ENCODE data around the gene TBC1D8. TPM values are rescaled to one million over a fixed set of nuclear protein-coding genes. Genes with fewer than 3 reads are reported as not detected.
"Not testable (repeated sequence)": the region's sequence is repeated elsewhere in the genome, so short reads cannot be mapped to it uniquely, and the experiment has no call there.

The TBC1D8 gene
- total RNA-seq, 1 donor from 2014 or later, result 3.9 TPM

- Histone ChIP-seq H3K4me3 (no peak overlapping the region), H3K4me1 (no peaks in the 10 kb centered on the region), H4K20me1 (ENCODE audit: low read depth) (no peaks in the 10 kb centered on the region), H3K27ac (no peak overlapping the region), H3K9ac (no peak overlapping the region), H3K9me3 (ENCODE audit: low read depth) (no peaks in the 10 kb centered on the region), H3K4me2 (no peak overlapping the region), H3K36me3 (no peaks in the 10 kb centered on the region), H3F3A (ENCODE audit: low read depth) (no peaks in the 10 kb centered on the region), H3K27me3 (no peaks in the 10 kb centered on the region), H2AFZ (replicated peaks) (no peak overlapping the region), H3K79me2 (ENCODE audit: low read depth) (no peaks in the 10 kb centered on the region)
- H3K9me3 Mint-ChIP-seq, result peaks cover 4% of the 10 kb centered on the region
- TF ChIP-seq EZH2phosphoT487 (IDR thresholded peaks at IDR 0.05) (no peak), EZH2 (IDR thresholded peaks at IDR 0.05) (no peak), CTCF (IDR thresholded peaks at IDR 0.05) (no peak)
- H3K4me1 Mint-ChIP-seq, result no peaks in the 10 kb centered on the region
- no peak overlapping the region for H3K4me3 Mint-ChIP-seq
- DNase-seq (ENCODE audit: low spot score), result no peak
- no peak overlapping the region for H3K27ac Mint-ChIP-seq
- no peaks in the 10 kb centered on the region for H3K27me3 Mint-ChIP-seq (ENCODE audit: insufficient read depth, low read depth)
- peaks cover 8% of the 10 kb centered on the region for H3K36me3 Mint-ChIP-seq
These were observed 98.1 kb downstream of the TBC1D8 start for GRCh38 chr2:101053117-101053516.

- Histone ChIP-seq H3K36me3 (no peaks in the 10 kb centered on the region), H3K9me3 (ENCODE audit: low read depth) (no peaks in the 10 kb centered on the region), H2AFZ (replicated peaks) (no peak overlapping the region), H3K79me2 (ENCODE audit: low read depth) (no peaks in the 10 kb centered on the region), H3F3A (ENCODE audit: low read depth) (no peaks in the 10 kb centered on the region), H4K20me1 (ENCODE audit: low read depth) (no peaks in the 10 kb centered on the region), H3K27ac (no peak overlapping the region), H3K4me2 (no peak overlapping the region), H3K4me3 (no peak overlapping the region), H3K4me1 (no peaks in the 10 kb centered on the region), H3K9ac (no peak overlapping the region), H3K27me3 (no peaks in the 10 kb centered on the region)
- Mint-ChIP-seq H3K27ac (no peak overlapping the region), H3K4me3 (no peak overlapping the region), H3K27me3 (ENCODE audit: insufficient read depth, low read depth) (peaks cover 2% of the 10 kb centered on the region), H3K9me3 (peaks cover 2% of the 10 kb centered on the region), H3K36me3 (peaks cover 8% of the 10 kb centered on the region), H3K4me1 (peaks cover under 1% of the 10 kb centered on the region)
- TF ChIP-seq EZH2 (IDR thresholded peaks at IDR 0.05), result no peak
- no peak for TF ChIP-seq CTCF (IDR thresholded peaks at IDR 0.05)
- TF ChIP-seq EZH2phosphoT487 (IDR thresholded peaks at IDR 0.05), result no peak
- no peak for DNase-seq (ENCODE audit: low spot score)
These were observed 99.0 kb downstream of the TBC1D8 start for GRCh38 chr2:101052147-101052546.

GRCh38 chr2:101050886-101051285, 100.3 kb downstream of the TBC1D8 start:
- H3K79me2 ChIP-seq (ENCODE audit: low read depth); H3K4me3 Mint-ChIP-seq; H3K27me3 Mint-ChIP-seq (ENCODE audit: insufficient read depth, low read depth); H3F3A ChIP-seq (ENCODE audit: low read depth); H4K20me1 ChIP-seq (ENCODE audit: low read depth); H3K4me1 ChIP-seq; H3K36me3 Mint-ChIP-seq; H3K4me1 Mint-ChIP-seq; H3K9me3 Mint-ChIP-seq; DNase-seq (ENCODE audit: low spot score); H3K4me2 ChIP-seq; H3K9me3 ChIP-seq (ENCODE audit: low read depth); H3K36me3 ChIP-seq; H3K9ac ChIP-seq; H3K27ac ChIP-seq; H3K4me3 ChIP-seq; H2AFZ ChIP-seq (replicated peaks); H3K27me3 ChIP-seq; H3K27ac Mint-ChIP-seq: not testable (repeated sequence)

GRCh38 chr2:101048756-101049155, 102.4 kb downstream of the TBC1D8 start:
- Histone ChIP-seq H3K4me2 (no peak overlapping the region), H3K4me3 (no peak overlapping the region), H3K79me2 (ENCODE audit: low read depth) (no peaks in the 10 kb centered on the region), H3F3A (ENCODE audit: low read depth) (no peaks in the 10 kb centered on the region), H3K36me3 (no peaks in the 10 kb centered on the region), H3K9me3 (ENCODE audit: low read depth) (no peaks in the 10 kb centered on the region), H3K9ac (no peak overlapping the region), H3K27ac (no peak overlapping the region), H3K4me1 (peaks cover 8% of the 10 kb centered on the region), H2AFZ (replicated peaks) (no peak overlapping the region), H4K20me1 (ENCODE audit: low read depth) (no peaks in the 10 kb centered on the region), H3K27me3 (no peaks in the 10 kb centered on the region)
- DNase-seq (ENCODE audit: low spot score), result no peak
- Mint-ChIP-seq H3K4me3 (no peak overlapping the region), H3K27ac (no peak overlapping the region), H3K4me1 (peaks cover 9% of the 10 kb centered on the region), H3K27me3 (ENCODE audit: insufficient read depth, low read depth) (peaks cover 2% of the 10 kb centered on the region), H3K9me3 (no peaks in the 10 kb centered on the region), H3K36me3 (peaks cover 5% of the 10 kb centered on the region)
- TF ChIP-seq EZH2phosphoT487 (IDR thresholded peaks at IDR 0.05) (no peak), EZH2 (IDR thresholded peaks at IDR 0.05) (no peak), CTCF (IDR thresholded peaks at IDR 0.05) (no peak)

Data from neural progenitor cell (in vitro differentiated cells).